Measurements from ENCODE around the gene GLB1L2. TPM values are rescaled to one million over a fixed set of nuclear protein-coding genes. Genes with fewer than 3 reads are reported as not detected.

The GLB1L2 gene
- total RNA-seq, 2 donors from 2014 or later: 9.9 to 12.5 TPM

DNA sequence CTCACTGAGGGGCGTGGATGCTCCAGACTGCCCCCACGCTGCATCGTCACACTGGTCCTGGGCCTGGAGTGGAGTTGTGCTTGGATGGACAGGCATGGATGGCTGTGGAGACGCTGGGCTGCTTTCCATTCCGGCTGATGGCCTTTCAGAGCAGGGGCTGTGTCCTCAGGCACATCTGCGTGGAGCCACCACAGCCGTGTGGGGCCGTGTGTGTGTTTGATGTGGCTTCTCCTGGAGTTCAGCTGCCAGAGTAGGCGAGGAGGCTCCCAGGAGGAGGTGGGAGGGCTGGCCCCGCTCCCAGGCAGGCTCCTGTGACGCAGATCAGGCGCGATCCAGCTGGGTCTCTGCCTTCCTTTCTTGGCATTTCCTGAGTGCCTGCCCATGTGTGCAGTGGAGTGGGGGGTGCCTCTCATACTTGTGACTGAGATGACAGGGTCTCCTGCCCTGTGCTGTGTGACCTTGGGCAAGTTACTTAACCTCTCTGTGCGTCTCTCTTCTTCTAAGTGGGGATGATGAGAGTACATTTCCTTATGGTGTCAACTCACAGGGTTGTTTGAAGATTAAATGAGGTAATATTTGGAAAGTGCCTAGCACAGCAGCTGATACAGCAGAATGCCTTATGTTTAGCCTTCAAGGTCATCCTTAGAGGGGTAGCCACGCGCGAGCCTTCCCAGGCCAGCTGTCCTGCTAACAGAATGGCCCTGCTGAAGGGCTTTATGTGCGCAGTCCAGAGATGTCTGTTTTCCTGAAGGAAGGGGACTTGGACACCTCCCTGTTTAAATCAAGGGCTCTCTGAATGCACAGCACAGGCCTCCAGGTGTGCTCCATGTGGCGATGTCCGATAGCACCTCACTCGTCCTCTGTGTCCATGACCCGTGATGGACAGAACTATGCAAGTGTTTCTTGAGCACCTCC lies 33.5 kb downstream of the GLB1L2 start:
- Mint-ChIP-seq H3K4me1 (no peaks in the 10 kb centered on the region), H3K27ac (no peak overlapping the region), H3K27me3 (ENCODE audit: insufficient read depth) (no peaks in the 10 kb centered on the region), H3K9me3 (no peaks in the 10 kb centered on the region), H3K4me3 (no peak overlapping the region), H3K36me3 (ENCODE audit: low read depth) (peaks cover 2% of the 10 kb centered on the region)
- H3K27me3 ChIP-seq (ENCODE audit: control insufficient read depth, insufficient read depth, low read length, poor library complexity, severe bottlenecking): no peaks in the 10 kb centered on the region
- H3K36me3 ChIP-seq (ENCODE audit: control insufficient read depth, insufficient read depth, low read length): no peaks in the 10 kb centered on the region
- WGBS, 2 experiments (ENCODE audit: insufficient coverage in 1 of 2, insufficient read length in 1 of 2): 85 to 97% methylated on average over 15 to 22 of the region's 22 CpGs
- TF ChIP-seq, protein P1, sequence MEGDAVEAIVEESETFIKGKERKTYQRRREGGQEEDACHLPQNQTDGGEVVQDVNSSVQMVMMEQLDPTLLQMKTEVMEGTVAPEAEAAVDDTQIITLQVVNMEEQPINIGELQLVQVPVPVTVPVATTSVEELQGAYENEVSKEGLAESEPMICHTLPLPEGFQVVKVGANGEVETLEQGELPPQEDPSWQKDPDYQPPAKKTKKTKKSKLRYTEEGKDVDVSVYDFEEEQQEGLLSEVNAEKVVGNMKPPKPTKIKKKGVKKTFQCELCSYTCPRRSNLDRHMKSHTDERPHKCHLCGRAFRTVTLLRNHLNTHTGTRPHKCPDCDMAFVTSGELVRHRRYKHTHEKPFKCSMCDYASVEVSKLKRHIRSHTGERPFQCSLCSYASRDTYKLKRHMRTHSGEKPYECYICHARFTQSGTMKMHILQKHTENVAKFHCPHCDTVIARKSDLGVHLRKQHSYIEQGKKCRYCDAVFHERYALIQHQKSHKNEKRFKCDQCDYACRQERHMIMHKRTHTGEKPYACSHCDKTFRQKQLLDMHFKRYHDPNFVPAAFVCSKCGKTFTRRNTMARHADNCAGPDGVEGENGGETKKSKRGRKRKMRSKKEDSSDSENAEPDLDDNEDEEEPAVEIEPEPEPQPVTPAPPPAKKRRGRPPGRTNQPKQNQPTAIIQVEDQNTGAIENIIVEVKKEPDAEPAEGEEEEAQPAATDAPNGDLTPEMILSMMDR (conservative IDR thresholded peaks at IDR 0.05): no peak
- H3K4me3 ChIP-seq (ENCODE audit: low read length): no peak overlapping the region
- no peaks in the 10 kb centered on the region for H3K9me3 ChIP-seq (ENCODE audit: control insufficient read depth, low read length)
- H3K4me1 ChIP-seq (ENCODE audit: control insufficient read depth, insufficient read depth, low read length): no peaks in the 10 kb centered on the region
- no peak for DNase-seq
- H3K9ac ChIP-seq (ENCODE audit: extremely low read depth, low read length, poor library complexity, severe bottlenecking): no peak overlapping the region
- H3K27ac ChIP-seq (ENCODE audit: low read depth, low read length): no peak overlapping the region

DNA sequence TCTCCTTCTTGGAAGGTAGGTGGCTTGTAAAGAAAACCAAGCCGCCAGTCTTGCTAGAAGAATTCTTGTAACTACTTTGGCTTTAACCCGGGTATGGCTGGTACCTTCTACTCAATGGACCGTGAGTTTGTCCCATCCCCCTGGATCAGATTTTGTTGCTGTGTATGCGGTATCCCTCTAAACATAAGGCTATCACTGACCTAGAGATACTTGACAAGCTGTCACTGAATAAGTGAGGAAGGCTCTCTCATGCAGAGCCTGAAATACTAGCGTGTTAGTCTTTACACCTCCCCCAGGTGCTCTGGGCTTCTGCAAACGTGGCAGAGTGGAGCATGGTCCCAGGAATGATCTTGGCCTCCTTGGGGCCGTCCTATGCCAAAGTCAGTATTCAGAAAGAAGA lies 34.5 kb downstream of the GLB1L2 start:
- no peak for DNase-seq
- H3K27me3 ChIP-seq (ENCODE audit: control insufficient read depth, insufficient read depth, low read length, poor library complexity, severe bottlenecking): no peaks in the 10 kb centered on the region
- Mint-ChIP-seq H3K27ac (no peak overlapping the region), H3K36me3 (ENCODE audit: low read depth) (peaks cover 2% of the 10 kb centered on the region), H3K9me3 (no peaks in the 10 kb centered on the region), H3K4me3 (no peak overlapping the region), H3K4me1 (no peaks in the 10 kb centered on the region), H3K27me3 (ENCODE audit: insufficient read depth) (no peaks in the 10 kb centered on the region)
- no peaks in the 10 kb centered on the region for H3K4me1 ChIP-seq (ENCODE audit: control insufficient read depth, insufficient read depth, low read length)
- H3K9me3 ChIP-seq (ENCODE audit: control insufficient read depth, low read length): no peaks in the 10 kb centered on the region
- no peak overlapping the region for H3K4me3 ChIP-seq (ENCODE audit: low read length)
- 78 to 89% methylated on average over 5 to 7 of the region's 7 CpGs for WGBS, 2 experiments (ENCODE audit: insufficient coverage in 1 of 2, insufficient read length in 1 of 2)
- H3K36me3 ChIP-seq (ENCODE audit: control insufficient read depth, insufficient read depth, low read length): no peaks in the 10 kb centered on the region
- H3K27ac ChIP-seq (ENCODE audit: low read depth, low read length): no peak overlapping the region
- TF ChIP-seq, protein P1 (conservative IDR thresholded peaks at IDR 0.05): no peak
- no peak overlapping the region for H3K9ac ChIP-seq (ENCODE audit: extremely low read depth, low read length, poor library complexity, severe bottlenecking)

DNA sequence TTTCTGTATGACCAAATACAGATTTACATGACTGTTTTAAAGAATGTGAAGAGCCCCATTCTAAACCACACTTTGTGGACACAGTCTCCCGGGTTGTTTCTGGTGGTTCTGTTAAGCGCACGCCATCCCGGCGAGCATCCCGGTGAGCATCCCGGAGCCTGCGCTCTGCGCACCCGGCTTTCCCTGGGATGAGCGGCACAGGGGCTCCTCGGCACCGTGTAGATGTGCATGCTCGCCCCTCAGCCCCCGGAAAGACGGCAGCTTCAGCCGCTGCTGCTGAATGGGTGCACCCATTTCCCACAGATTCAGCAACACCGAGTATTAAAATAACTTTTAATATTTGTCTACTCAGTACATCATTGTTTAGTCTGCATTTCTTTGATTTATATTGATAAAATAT lies 36.0 kb downstream of the GLB1L2 start:
- Mint-ChIP-seq H3K27ac (no peak overlapping the region), H3K4me3 (no peak overlapping the region), H3K27me3 (ENCODE audit: insufficient read depth) (no peaks in the 10 kb centered on the region), H3K36me3 (ENCODE audit: low read depth) (peaks cover 2% of the 10 kb centered on the region), H3K4me1 (no peaks in the 10 kb centered on the region), H3K9me3 (no peaks in the 10 kb centered on the region)
- Histone ChIP-seq H3K4me3 (ENCODE audit: low read length) (no peak overlapping the region), H3K27me3 (ENCODE audit: control insufficient read depth, insufficient read depth, low read length, poor library complexity, severe bottlenecking) (no peaks in the 10 kb centered on the region), H3K9ac (ENCODE audit: extremely low read depth, low read length, poor library complexity, severe bottlenecking) (no peak overlapping the region), H3K36me3 (ENCODE audit: control insufficient read depth, insufficient read depth, low read length) (no peaks in the 10 kb centered on the region), H3K4me1 (ENCODE audit: control insufficient read depth, insufficient read depth, low read length) (no peaks in the 10 kb centered on the region), H3K9me3 (ENCODE audit: control insufficient read depth, low read length) (no peaks in the 10 kb centered on the region), H3K27ac (ENCODE audit: low read depth, low read length) (no peak overlapping the region)
- no peak for DNase-seq
- 89 to 90% methylated on average over 17 to 18 of the region's 18 CpGs for WGBS, 2 experiments (ENCODE audit: insufficient coverage in 1 of 2, insufficient read length in 1 of 2)
- TF ChIP-seq, protein P1 (conservative IDR thresholded peaks at IDR 0.05): no peak
